ENCODE measurements around the gene TMEM179.

The TMEM179 gene

GRCh38 chr14:104632781-104633180 is 28.2 kb upstream of the TMEM179 start:
- H3K4me1 ChIP-seq (ENCODE audit: control insufficient read depth, low read length) = peaks cover 3% of the 10 kb centered on the region; the same call in 1 of the 2 replicates
- H3K9me2 ChIP-seq (replicated peaks; ENCODE audit: control insufficient read depth, low read length) = no peaks in the 10 kb centered on the region
- no peak for TF ChIP-seq EZH2phosphoT487 (IDR thresholded peaks at IDR 0.05; ENCODE audit: borderline replicate concordance, low read length)
- no peaks in the 10 kb centered on the region for H3K79me2 ChIP-seq (ENCODE audit: control insufficient read depth, low read length)
- no peaks in the 10 kb centered on the region for H3K36me3 ChIP-seq (ENCODE audit: control insufficient read depth, low read length)
- H3F3A ChIP-seq (ENCODE audit: control insufficient read depth, insufficient read depth) = no peaks in the 10 kb centered on the region
- no peak overlapping the region for H3K27ac ChIP-seq (ENCODE audit: low read depth, low read length)
- H3K9me3 ChIP-seq (ENCODE audit: control insufficient read depth, insufficient read depth, low read length) = no peaks in the 10 kb centered on the region
- no peak overlapping the region for H3K4me3 ChIP-seq (ENCODE audit: low read length)
- no peak overlapping the region for H3K4me2 ChIP-seq (ENCODE audit: low read length)
- H4K20me1 ChIP-seq (ENCODE audit: control insufficient read depth, insufficient read depth, low read depth, low read length) = no peaks in the 10 kb centered on the region
- peaks cover 9% of the 10 kb centered on the region for H3K27me3 ChIP-seq (ENCODE audit: control insufficient read depth, low read length)

GRCh38 chr14:104624939-104625338 is 20.4 kb upstream of the TMEM179 start:
- H3K9me3 ChIP-seq (ENCODE audit: control insufficient read depth, insufficient read depth, low read length) = no peaks in the 10 kb centered on the region
- no peak overlapping the region for H3K4me3 ChIP-seq (ENCODE audit: low read length)
- H3K4me2 ChIP-seq (ENCODE audit: low read length) = no peak overlapping the region
- no peaks in the 10 kb centered on the region for H3K79me2 ChIP-seq (ENCODE audit: control insufficient read depth, low read length)
- H3K36me3 ChIP-seq (ENCODE audit: control insufficient read depth, low read length) = no peaks in the 10 kb centered on the region
- TF ChIP-seq EZH2phosphoT487 (IDR thresholded peaks at IDR 0.05; ENCODE audit: borderline replicate concordance, low read length) (no peak), CTCF (IDR thresholded peaks at IDR 0.05; ENCODE audit: low read depth, low read length, poor library complexity, severe bottlenecking) (no peak)
- peaks cover 10% of the 10 kb centered on the region; the same call in 1 of the 2 replicates for H3K27me3 ChIP-seq (ENCODE audit: control insufficient read depth, low read length)
- H3K4me1 ChIP-seq (ENCODE audit: control insufficient read depth, low read length) = no peaks in the 10 kb centered on the region
- no peaks in the 10 kb centered on the region for H3F3A ChIP-seq (ENCODE audit: control insufficient read depth, insufficient read depth)
- H3K27ac ChIP-seq (ENCODE audit: low read depth, low read length) = no peak overlapping the region
- no peaks in the 10 kb centered on the region for H4K20me1 ChIP-seq (ENCODE audit: control insufficient read depth, insufficient read depth, low read depth, low read length)
- no peaks in the 10 kb centered on the region for H3K9me2 ChIP-seq (replicated peaks; ENCODE audit: control insufficient read depth, low read length)

- Histone ChIP-seq H3K4me3 (ENCODE audit: low read length) (no peak overlapping the region), H3K9me2 (replicated peaks; ENCODE audit: control insufficient read depth, low read length) (no peaks in the 10 kb centered on the region), H4K20me1 (ENCODE audit: control insufficient read depth, insufficient read depth, low read depth, low read length) (no peaks in the 10 kb centered on the region), H3K27ac (ENCODE audit: low read depth, low read length) (no peak overlapping the region), H3K9me3 (ENCODE audit: control insufficient read depth, insufficient read depth, low read length) (no peaks in the 10 kb centered on the region), H3K27me3 (ENCODE audit: control insufficient read depth, low read length) (peaks cover 2% of the 10 kb centered on the region; the same call in 1 of the 2 replicates), H3K4me2 (ENCODE audit: low read length) (no peak overlapping the region), H3F3A (ENCODE audit: control insufficient read depth, insufficient read depth) (no peaks in the 10 kb centered on the region), H3K79me2 (ENCODE audit: control insufficient read depth, low read length) (no peaks in the 10 kb centered on the region), H3K36me3 (ENCODE audit: control insufficient read depth, low read length) (no peaks in the 10 kb centered on the region), H3K4me1 (ENCODE audit: control insufficient read depth, low read length) (no peaks in the 10 kb centered on the region)
- TF ChIP-seq CTCF (IDR thresholded peaks at IDR 0.05; ENCODE audit: low read depth, low read length, poor library complexity, severe bottlenecking) (no peak), EZH2phosphoT487 (IDR thresholded peaks at IDR 0.05; ENCODE audit: borderline replicate concordance, low read length) (no peak)
Observed at GRCh38 chr14:104614126-104614812, 9.7 kb upstream of the TMEM179 start.

- Histone ChIP-seq H3K27ac (ENCODE audit: low read depth, low read length) (no peak overlapping the region), H3F3A (ENCODE audit: control insufficient read depth, insufficient read depth) (no peaks in the 10 kb centered on the region), H3K9me3 (ENCODE audit: control insufficient read depth, insufficient read depth, low read length) (no peaks in the 10 kb centered on the region), H3K36me3 (ENCODE audit: control insufficient read depth, low read length) (no peaks in the 10 kb centered on the region), H3K4me1 (ENCODE audit: control insufficient read depth, low read length) (no peaks in the 10 kb centered on the region), H3K9me2 (replicated peaks; ENCODE audit: control insufficient read depth, low read length) (no peaks in the 10 kb centered on the region), H4K20me1 (ENCODE audit: control insufficient read depth, insufficient read depth, low read depth, low read length) (no peaks in the 10 kb centered on the region), H3K27me3 (ENCODE audit: control insufficient read depth, low read length) (peaks cover 2% of the 10 kb centered on the region; the same call in 1 of the 2 replicates), H3K4me3 (ENCODE audit: low read length) (no peak overlapping the region), H3K4me2 (ENCODE audit: low read length) (no peak overlapping the region), H3K79me2 (ENCODE audit: control insufficient read depth, low read length) (no peaks in the 10 kb centered on the region)
- no peak for TF ChIP-seq EZH2phosphoT487 (IDR thresholded peaks at IDR 0.05; ENCODE audit: borderline replicate concordance, low read length)
Observed at GRCh38 chr14:104611881-104612280, 7.3 kb upstream of the TMEM179 start.

Measured in DOHH2 (cell line).